HEK293 (cell line): ENCODE measurements around the gene PRKCE.

Experiments used
- CTCF ChIP-seq: fragments of 450-650 bp; formaldehyde crosslinking; IDR thresholded peaks from 2 replicates; pipeline ENCODE4 v1.5.1; 2016; ENCODE audit warnings: missing biosample characterization, missing genetic modification characterization
- KLF17 ChIP-seq: fragments of 450-650 bp; formaldehyde crosslinking; IDR thresholded peaks from 2 replicates; pipeline ENCODE4 v1.5.1; 2016; ENCODE audit warnings: missing biosample characterization, missing genetic modification characterization
- ZBTB21 ChIP-seq: fragments of 450-650 bp; formaldehyde crosslinking; IDR thresholded peaks from 2 replicates; pipeline ENCODE4 v1.5.1; 2017; ENCODE audit warnings: missing biosample characterization, missing genetic modification characterization
- ZIC2 ChIP-seq: fragments of 450-650 bp; formaldehyde crosslinking; IDR thresholded peaks from 2 replicates; pipeline ENCODE4 v1.5.1; 2016; ENCODE audit warnings: missing biosample characterization, missing genetic modification characterization
- ZNF701 ChIP-seq: fragments of 450-650 bp; formaldehyde crosslinking; IDR thresholded peaks from 2 replicates; pipeline ENCODE4 v1.5.1; 2016; ENCODE audit warnings: missing biosample characterization, missing genetic modification characterization

- TF ChIP-seq ZNF701 (tag by site-specific recombination) (no peak), ZBTB21 (tag by site-specific recombination) (no peak), ZIC2 (no peak), KLF17 (no peak), CTCF (tag by site-specific recombination) (no peak)
These were observed 113.7 kb downstream of the PRKCE start for GRCh38 chr2:45765007-45765727.
